Mammary microvascular endothelial cell (primary cell): Measurements from ENCODE around the gene PRAMEF20. TPM values are rescaled to one million over a fixed set of nuclear protein-coding genes. Genes with fewer than 3 reads are reported as not detected.

Experiments
- total RNA-seq: library from RNA; depleted of rRNA; stranded (reverse); fragments of >200 nt; gene quantifications from 2 replicates; pipeline ENCODE4 v1.2.3, GENCODE V29; 2015

Gene PRAMEF20
- not detected in 2 replicates for total RNA-seq

DNA sequence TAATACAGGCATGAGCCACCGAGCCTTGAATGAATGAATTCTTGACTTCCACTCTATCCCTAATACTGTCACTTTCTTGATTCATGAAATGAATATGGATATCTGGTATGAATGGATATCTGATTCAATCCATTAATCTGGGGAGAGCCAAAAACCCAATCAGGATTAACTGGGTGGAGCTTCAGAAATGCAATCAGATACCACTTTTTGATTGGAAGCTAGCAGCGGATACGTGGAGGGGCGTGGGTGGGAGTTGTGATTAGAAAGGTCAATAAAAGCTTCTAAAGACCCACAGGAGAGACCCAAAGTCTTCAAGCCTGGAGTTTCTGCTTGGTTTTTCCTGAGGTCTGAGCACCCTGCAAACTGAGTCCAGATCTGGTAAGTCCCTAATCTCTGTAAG is at the start of gene PRAMEF20:
TSS of gene PRAMEF20 (plus strand) at position 301 of the 400 bp plus-strand sequence. CDS start 5,905 bp downstream, outside the sequence.

DNA sequence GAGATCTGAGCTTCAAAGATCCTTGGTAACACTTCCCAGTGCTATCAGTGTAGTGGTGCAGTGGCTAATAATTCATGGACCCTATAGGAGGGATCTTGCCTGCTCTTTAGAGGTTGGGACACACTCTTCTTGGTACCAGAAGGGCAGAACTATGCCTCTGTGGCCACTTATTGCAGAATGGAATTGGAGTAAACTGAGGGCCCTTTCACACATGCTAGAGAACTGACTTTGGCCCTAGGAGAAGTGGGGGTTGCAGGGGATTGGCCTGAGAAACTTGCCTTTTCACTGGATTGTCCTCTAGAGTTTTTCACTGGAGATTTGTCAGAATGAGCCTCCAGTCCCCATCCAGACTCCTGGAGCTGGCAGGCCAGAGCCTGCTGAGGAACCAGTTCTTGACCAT is 20.9 kb upstream of the PRAMEF20 start, which contains the start of gene PRAMEF17:
TSS of gene PRAMEF17 (plus strand) at position 301 of the 400 bp plus-strand sequence. CDS start at position 327, 26 bp downstream.

Other genes with a start within 250 kb of the PRAMEF20 start
- not detected in 2 replicates for gene HNRNPCL4, start 244.8 kb upstream of the PRAMEF20 start, total RNA-seq
- gene PRAMEF9, start 238.6 kb upstream of the PRAMEF20 start, total RNA-seq, result not detected in 2 replicates
- not detected in 2 replicates for gene PRAMEF13, start 209.0 kb upstream of the PRAMEF20 start, total RNA-seq
- gene PRAMEF18, start 184.3 kb upstream of the PRAMEF20 start, total RNA-seq, result not detected in 2 replicates
- not detected in 2 replicates for gene PRAMEF5, start 156.3 kb upstream of the PRAMEF20 start, total RNA-seq
- not detected in 2 replicates for gene PRAMEF8, start 125.3 kb upstream of the PRAMEF20 start, total RNA-seq
- not detected in 2 replicates for gene PRAMEF33, start 106.9 kb upstream of the PRAMEF20 start, total RNA-seq
- not detected in 2 replicates for gene PRAMEF15, start 94.9 kb upstream of the PRAMEF20 start, total RNA-seq
- not detected in 2 replicates for gene PRAMEF14, start 63.3 kb upstream of the PRAMEF20 start, total RNA-seq
- gene PRAMEF19, start 38.5 kb upstream of the PRAMEF20 start, total RNA-seq, result not detected in 2 replicates
- not detected in 2 replicates for gene PRAMEF17, start 20.8 kb upstream of the PRAMEF20 start, total RNA-seq
- 0.40 and 0.54 TPM in 2 replicates for gene LRRC38, start 103.6 kb downstream of the PRAMEF20 start, total RNA-seq
- gene PDPN, start 173.4 kb downstream of the PRAMEF20 start, total RNA-seq, result 24.5 and 32.4 TPM in 2 replicates